GM12878 (cell line): ENCODE results near the gene PREX1. TPM values are rescaled to one million over a fixed set of nuclear protein-coding genes. Genes with fewer than 3 reads are reported as not detected.

Source experiments
- ATAC-seq: fragments of 200-7000 bp; cut with Tn5 transposase; 3 replicates; pipeline ENCODE4 v1.9.1; 2020; ENCODE audit warnings: mild to moderate bottlenecking, moderate library complexity
- BruUV-seq: library from RNA; stranded (reverse); fragments of 400-500 nt; replicated peaks from 2 replicates; lab custom pipeline; 2021; lab: Mats Ljungman, UMichigan
- CTCF ChIA-PET: fragments of 300-600 bp; sonication (Branson Sonifier 250); formaldehyde crosslinking; extraction: SDS; loops from one replicate; lab custom pipeline; 2021; ENCODE audit warnings: inconsistent platforms; lab: Yijun Ruan, JAX
- POLR2A ChIA-PET: fragments of 350-600 bp; formaldehyde crosslinking; extraction: SDS; loops from one replicate; lab custom pipeline; 2021; ENCODE audit warnings: inconsistent platforms; lab: Charles Lee
- RAD21 ChIA-PET: fragments of 300-600 bp; sonication (Branson Sonifier 250); formaldehyde crosslinking; loops from one replicate; lab custom pipeline; 2023; ENCODE audit warnings: antibody characterized with exemption; ENCODE audit not compliant: unreplicated experiment; lab: Charles Lee
- SMC1A ChIA-PET: fragments of 300-600 bp; sonication (Branson Sonifier 250); formaldehyde crosslinking; loops from one replicate; lab custom pipeline; 2023; ENCODE audit not compliant: unreplicated experiment, uncharacterized antibody; lab: Charles Lee
- DNase-seq: peaks from one replicate; pipeline ENCODE4 v3.0.0-alpha.2; 2011; ENCODE audit warnings: low read depth, low spot score
- FAIRE-seq: peaks from 3 replicates; lab custom pipeline; 2011; peaks lifted over from hg19 to GRCh38; lab: Jason Lieb, UNC
- H2AFZ ChIP-seq: 2 replicates; pipeline ENCODE4 v1.6.0; 2011; ENCODE audit warnings: low read depth, low read length, control low read depth; ENCODE audit not compliant: control insufficient read depth
- H3K27ac ChIP-seq: 2 replicates; pipeline ENCODE4 v1.5.1; 2011; ENCODE audit warnings: control low read depth; ENCODE audit not compliant: control insufficient read depth, insufficient read depth
- H3K27me3 ChIP-seq, 2 experiments: replicated peaks in 1 of 2; 2 replicates each; pipeline versions ENCODE4 v1.6.0 to v1.6.1; 2011; ENCODE audit warnings: low read length in 1 of 2; ENCODE audit not compliant: control insufficient read depth in 2 of 2, insufficient read depth in 2 of 2
- H3K36me3 ChIP-seq, 2 experiments: 2 replicates each; pipeline ENCODE4 v1.5.1; 2011; ENCODE audit warnings: low read length in 1 of 2; ENCODE audit not compliant: control insufficient read depth in 2 of 2, insufficient read depth in 2 of 2
- H3K4me1 ChIP-seq: 2 replicates; pipeline ENCODE4 v1.6.1; 2011; ENCODE audit warnings: mild to moderate bottlenecking, low read length, moderate library complexity, mixed read lengths; ENCODE audit not compliant: control insufficient read depth, insufficient read depth
- H3K4me2 ChIP-seq: 2 replicates; pipeline ENCODE4 v1.6.0; 2011; ENCODE audit warnings: control low read depth; ENCODE audit not compliant: control insufficient read depth, insufficient read depth
- H3K4me3 ChIP-seq: fragments of 200-600 bp; sonication (generic); 2 replicates; pipeline ENCODE4 v1.5.1; 2016
- H3K79me2 ChIP-seq: 2 replicates; pipeline ENCODE4 v1.6.0; 2011; ENCODE audit warnings: low read length; ENCODE audit not compliant: control insufficient read depth, insufficient read depth
- H3K9ac ChIP-seq: 2 replicates; pipeline ENCODE4 v1.8.0; 2011; ENCODE audit warnings: low read length, control low read depth, mixed read lengths; ENCODE audit not compliant: control insufficient read depth, insufficient read depth
- H3K9me3 ChIP-seq: replicated peaks from 3 replicates; pipeline ENCODE4 v1.5.1; 2011; ENCODE audit warnings: mild to moderate bottlenecking, low read length; ENCODE audit not compliant: control insufficient read depth, insufficient read depth
- H4K20me1 ChIP-seq: 2 replicates; pipeline ENCODE4 v1.6.0; 2011; ENCODE audit not compliant: control insufficient read depth, insufficient read depth
- BCL11A ChIP-seq: IDR thresholded peaks from 2 replicates; pipeline ENCODE4 v1.6.1; 2011; ENCODE audit warnings: low read depth, low read length
- BHLHE40 ChIP-seq, 2 experiments: fragments of 450-650 bp in 1 of 2; IDR thresholded peaks; 2 replicates each; pipeline ENCODE4 v1.6.1; 2011 to 2017; ENCODE audit warnings: low read depth in 2 of 2, borderline replicate concordance in 1 of 2, improper control_type of control experiment in 1 of 2, low read length in 1 of 2, mild to moderate bottlenecking in 1 of 2
- CBX5 ChIP-seq: sonication (generic); IDR thresholded peaks from 2 replicates; pipeline ENCODE4 v1.6.1; 2016; ENCODE audit warnings: low read depth, moderate library complexity, mild to moderate bottlenecking, inconsistent platforms
- IRF4 ChIP-seq: IDR thresholded peaks from 2 replicates; pipeline ENCODE4 v1.6.1; 2011; ENCODE audit warnings: low read depth, low read length
- KLF5 ChIP-seq: fragments of 450-650 bp; IDR thresholded peaks from 2 replicates; pipeline ENCODE4 v1.6.1; 2014; ENCODE audit warnings: mild to moderate bottlenecking; ENCODE audit not compliant: partially characterized antibody
- MTA3 ChIP-seq: IDR thresholded peaks from 2 replicates; pipeline ENCODE4 v1.6.1; 2012; ENCODE audit warnings: low read length, inconsistent platforms, borderline replicate concordance
- NR2F1 ChIP-seq: fragments of 450-650 bp; conservative IDR thresholded peaks from 2 replicates; pipeline ENCODE4 v1.6.1; 2017; ENCODE audit warnings: mild to moderate bottlenecking
- TAF1 ChIP-seq: IDR thresholded peaks from 2 replicates; pipeline ENCODE4 v1.6.1; 2011; ENCODE audit warnings: mild to moderate bottlenecking, low read depth, low read length, borderline replicate concordance
- WGBS: methylation state at CpG from one replicate; pipeline ENCODE4 v1.1.6; 2016; ENCODE audit warnings: low lambda C conversion rate; ENCODE audit not compliant: insufficient replicate concordance, insufficient coverage; ENCODE audit errors: missing lambda C conversion rate; 5-methylcytosine and 5-hydroxymethylcytosine counted together
- in situ Hi-C: fragments of 300-500 bp; cut with MboI; formaldehyde crosslinking; loops from 9 replicates; pipeline ENCODE4 v1.14.3; 2018; ENCODE audit warnings: mixed read lengths
- intact Hi-C: fragments of 100-400 bp; cut with micrococcal nuclease; formaldehyde crosslinking; loops from one replicate; pipeline ENCODE4 v1.14.2; 2022; ENCODE audit not compliant: unreplicated experiment
- polyA plus RNA-seq, 11 experiments: library from polyadenylated mRNA; depleted of rRNA in 4 of 11; unstranded in 6 of 11; stranded (reverse) in 5 of 11; fragments of >200 nt; fragmentation: Nextera tagmentation in 4 of 11; fragmentation: Illumina TruSeq in 1 of 11; extraction: Ambion mirVana in 4 of 11; extraction: Trizol in 1 of 11; gene quantifications; 1 replicate in 1 of 11; 2 replicates in 10 of 11; pipeline versions ENCODE4 v1.2.1 to v1.2.3, GENCODE V29; 2011 to 2016; ENCODE audit warnings: inconsistent platforms in 2 of 11, missing spikeins in 2 of 11, low read depth in 1 of 11
- total RNA-seq, 4 experiments: library from RNA; depleted of rRNA in 3 of 4; stranded (reverse); fragments of >200 nt in 3 of 4; fragmentation: Illumina TruSeq in 1 of 4; extraction: Trizol in 1 of 4; gene quantifications; 2 replicates each; pipeline versions ENCODE4 v1.2.1 to v1.2.3, GENCODE V29; 2013 to 2021
- TF ChIP-seq, protein P1 (sequence below): IDR thresholded peaks from 2 replicates; pipeline ENCODE4 v1.6.1; 2011; ENCODE audit warnings: low read depth, low read length, improper control_type of control experiment, borderline replicate concordance
- TF ChIP-seq, protein P2 (sequence below): IDR thresholded peaks from 2 replicates; pipeline ENCODE4 v1.6.1; 2011; ENCODE audit warnings: low read depth, mild to moderate bottlenecking, low read length, moderate library complexity, borderline replicate concordance; ENCODE audit errors: extremely low read depth
- TF ChIP-seq, protein P3 (sequence below): IDR thresholded peaks from 2 replicates; pipeline ENCODE4 v1.6.1; 2012; ENCODE audit warnings: low read depth, low read length, improper control_type of control experiment
- TF ChIP-seq, protein P4 (sequence below): fragments of 150-350 bp; IDR thresholded peaks from 2 replicates; pipeline ENCODE4 v1.6.1; 2016; ENCODE audit warnings: low read depth, low read length

PREX1 gene
- total and polyA plus RNA-seq, 10 of the 15 experiments (the other 5 are each of a cell fraction or from before 2014, with no cell fraction given), result 2.6 to 114 (median 38.9) TPM

DNA sequence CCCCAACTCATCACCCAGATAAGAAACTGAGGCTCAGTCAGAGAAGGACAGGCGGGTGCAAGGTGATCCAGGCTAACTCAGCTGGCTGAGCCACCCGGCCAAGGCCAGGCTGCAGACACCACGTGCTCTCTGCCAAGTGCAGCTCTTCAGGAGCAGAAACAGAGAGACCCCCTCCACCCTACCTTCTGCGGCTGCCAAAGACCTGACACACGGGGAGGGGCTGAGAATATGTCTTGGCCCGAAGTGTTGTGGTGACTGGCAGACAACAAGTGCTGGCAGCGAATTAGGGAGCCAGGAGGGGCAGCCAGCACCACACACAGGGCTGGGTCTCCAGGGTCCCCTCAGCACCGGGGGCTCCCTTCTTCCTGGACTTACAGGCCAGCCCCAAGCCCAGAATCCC is 22.5 kb downstream of the PREX1 start (continued):
- TF ChIP-seq, protein P1, sequence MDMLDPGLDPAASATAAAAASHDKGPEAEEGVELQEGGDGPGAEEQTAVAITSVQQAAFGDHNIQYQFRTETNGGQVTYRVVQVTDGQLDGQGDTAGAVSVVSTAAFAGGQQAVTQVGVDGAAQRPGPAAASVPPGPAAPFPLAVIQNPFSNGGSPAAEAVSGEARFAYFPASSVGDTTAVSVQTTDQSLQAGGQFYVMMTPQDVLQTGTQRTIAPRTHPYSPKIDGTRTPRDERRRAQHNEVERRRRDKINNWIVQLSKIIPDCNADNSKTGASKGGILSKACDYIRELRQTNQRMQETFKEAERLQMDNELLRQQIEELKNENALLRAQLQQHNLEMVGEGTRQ, result no peak
- no peak for TF ChIP-seq TAF1
- TF ChIP-seq BCL11A, result no peak
- no peak for TF ChIP-seq CBX5
- TF ChIP-seq BHLHE40 (IDR thresholded peaks at IDR 0.05; ENCODE audit: borderline replicate concordance in 1 of 2, low read depth in 2 of 2, low read length in 1 of 2), result no peak
- TF ChIP-seq MTA3, result no peak

DNA sequence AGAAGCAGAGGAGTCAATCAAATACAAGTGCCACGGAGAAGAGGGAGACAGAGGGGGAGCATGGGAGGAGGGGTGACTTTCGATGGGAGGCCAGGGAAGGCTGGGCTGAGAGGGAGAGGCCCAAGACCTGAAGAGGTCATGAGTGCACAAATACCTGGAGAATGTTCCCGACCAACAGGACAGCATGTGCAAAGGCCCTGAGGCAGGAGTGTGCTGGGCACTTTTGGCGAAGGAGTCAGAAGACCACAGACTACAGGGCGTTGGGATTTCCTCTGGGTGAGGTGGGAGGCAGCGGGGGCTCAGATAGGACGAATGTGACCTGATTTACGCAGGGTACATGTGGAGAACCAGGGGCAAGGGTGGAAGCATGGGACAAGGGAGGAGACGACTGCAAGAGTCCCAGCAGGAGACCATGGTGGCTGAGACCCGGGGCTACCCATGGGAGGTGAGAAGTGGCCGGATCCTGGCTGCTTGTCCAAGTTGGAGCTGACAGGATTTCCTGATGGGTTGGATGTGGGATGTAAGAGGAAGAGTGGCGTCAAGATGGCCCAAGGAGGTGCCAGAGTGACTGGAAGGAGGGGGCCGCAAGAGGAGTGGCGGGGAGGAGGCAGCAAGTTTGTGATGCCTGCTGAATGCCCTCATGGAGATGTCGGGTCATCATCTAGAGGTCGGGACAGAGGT is 23.4 kb downstream of the PREX1 start:
- no peak overlapping the region for H3K4me2 ChIP-seq
- no peak overlapping the region for H3K4me3 ChIP-seq
- no peaks in the 10 kb centered on the region for H3K27me3 ChIP-seq
- 86% methylated on average over 16 of the region's 16 CpGs for WGBS
- FAIRE-seq, result no peak
- peaks cover 24% of the 10 kb centered on the region for H3K4me1 ChIP-seq
- ChIA-PET RAD21 (no interaction called here), CTCF (interaction anchor here (0.7 kb wide), 1 partner anchor 77 kb away, joined by 3 read pairs; no protein-coding TSS in a partner anchor), SMC1A (interaction anchor here (0.6 to 2.7 kb wide), 4 partner anchors 12 to 122 kb away, joined by 4 to 8 read pairs (median 4); no protein-coding TSS in a partner anchor), POLR2A (interaction anchor here (0.5 to 1.3 kb wide), 2 partner anchors 15 to 1579 kb away, joined by 3 read pairs; no protein-coding TSS in a partner anchor)
- no peak overlapping the region for H3K27ac ChIP-seq
- no peak overlapping the region for H3K9ac ChIP-seq
- H3K36me3 ChIP-seq, result peaks cover 16 to 30% of the 10 kb centered on the region in 2 experiments
- in situ Hi-C loops (no loop called here), intact Hi-C loops (no loop called here)
- H4K20me1 ChIP-seq, result peaks cover 6% of the 10 kb centered on the region
- no peak for DNase-seq
- H3K79me2 ChIP-seq, result peaks cover 97% of the 10 kb centered on the region
- no TSS peak for BruUV-seq
- ATAC-seq, result no peak
- peaks cover 20% of the 10 kb centered on the region; the same call in 2 of the 3 replicates for H3K9me3 ChIP-seq
- H2AFZ ChIP-seq, result no peak overlapping the region
- TF ChIP-seq, protein P2, sequence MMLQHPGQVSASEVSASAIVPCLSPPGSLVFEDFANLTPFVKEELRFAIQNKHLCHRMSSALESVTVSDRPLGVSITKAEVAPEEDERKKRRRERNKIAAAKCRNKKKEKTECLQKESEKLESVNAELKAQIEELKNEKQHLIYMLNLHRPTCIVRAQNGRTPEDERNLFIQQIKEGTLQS, result no peak
- TF ChIP-seq IRF4 (no peak), NR2F1 (no peak), KLF5 (no peak)
- TF ChIP-seq, protein P3, sequence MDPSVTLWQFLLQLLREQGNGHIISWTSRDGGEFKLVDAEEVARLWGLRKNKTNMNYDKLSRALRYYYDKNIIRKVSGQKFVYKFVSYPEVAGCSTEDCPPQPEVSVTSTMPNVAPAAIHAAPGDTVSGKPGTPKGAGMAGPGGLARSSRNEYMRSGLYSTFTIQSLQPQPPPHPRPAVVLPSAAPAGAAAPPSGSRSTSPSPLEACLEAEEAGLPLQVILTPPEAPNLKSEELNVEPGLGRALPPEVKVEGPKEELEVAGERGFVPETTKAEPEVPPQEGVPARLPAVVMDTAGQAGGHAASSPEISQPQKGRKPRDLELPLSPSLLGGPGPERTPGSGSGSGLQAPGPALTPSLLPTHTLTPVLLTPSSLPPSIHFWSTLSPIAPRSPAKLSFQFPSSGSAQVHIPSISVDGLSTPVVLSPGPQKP, result no peak
- TF ChIP-seq, protein P4, sequence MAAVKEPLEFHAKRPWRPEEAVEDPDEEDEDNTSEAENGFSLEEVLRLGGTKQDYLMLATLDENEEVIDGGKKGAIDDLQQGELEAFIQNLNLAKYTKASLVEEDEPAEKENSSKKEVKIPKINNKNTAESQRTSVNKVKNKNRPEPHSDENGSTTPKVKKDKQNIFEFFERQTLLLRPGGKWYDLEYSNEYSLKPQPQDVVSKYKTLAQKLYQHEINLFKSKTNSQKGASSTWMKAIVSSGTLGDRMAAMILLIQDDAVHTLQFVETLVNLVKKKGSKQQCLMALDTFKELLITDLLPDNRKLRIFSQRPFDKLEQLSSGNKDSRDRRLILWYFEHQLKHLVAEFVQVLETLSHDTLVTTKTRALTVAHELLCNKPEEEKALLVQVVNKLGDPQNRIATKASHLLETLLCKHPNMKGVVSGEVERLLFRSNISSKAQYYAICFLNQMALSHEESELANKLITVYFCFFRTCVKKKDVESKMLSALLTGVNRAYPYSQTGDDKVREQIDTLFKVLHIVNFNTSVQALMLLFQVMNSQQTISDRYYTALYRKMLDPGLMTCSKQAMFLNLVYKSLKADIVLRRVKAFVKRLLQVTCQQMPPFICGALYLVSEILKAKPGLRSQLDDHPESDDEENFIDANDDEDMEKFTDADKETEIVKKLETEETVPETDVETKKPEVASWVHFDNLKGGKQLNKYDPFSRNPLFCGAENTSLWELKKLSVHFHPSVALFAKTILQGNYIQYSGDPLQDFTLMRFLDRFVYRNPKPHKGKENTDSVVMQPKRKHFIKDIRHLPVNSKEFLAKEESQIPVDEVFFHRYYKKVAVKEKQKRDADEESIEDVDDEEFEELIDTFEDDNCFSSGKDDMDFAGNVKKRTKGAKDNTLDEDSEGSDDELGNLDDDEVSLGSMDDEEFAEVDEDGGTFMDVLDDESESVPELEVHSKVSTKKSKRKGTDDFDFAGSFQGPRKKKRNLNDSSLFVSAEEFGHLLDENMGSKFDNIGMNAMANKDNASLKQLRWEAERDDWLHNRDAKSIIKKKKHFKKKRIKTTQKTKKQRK, result no peak
